ENCODE results near the gene DENND1A.

GRCh38 chr9:123408313-123409262, 521.3 kb downstream of the DENND1A start:
- TF ChIP-seq CTCF (IDR thresholded peaks at IDR 0.05) (no peak), POLR2A (IDR thresholded peaks at IDR 0.05) (no peak)

Measured in right lobe of liver (tissue), 4 donors.